GM19328 (cell line): Measurements from ENCODE around the gene NDUFAF8.

ENCODE experiments used
- ATAC-seq: cut with Tn5 transposase; IDR thresholded peaks from one replicate; pipeline ENCODE4 v1.9.1; 2021; ENCODE audit warnings: mild to moderate bottlenecking, moderate library complexity; ENCODE audit not compliant: unreplicated experiment

NDUFAF8 gene

GRCh38 chr17:81250286-81251093 is 11.4 kb downstream of the NDUFAF8 start:
- no peak for ATAC-seq

- ATAC-seq = no peak
These were observed 12.1 kb downstream of the NDUFAF8 start for GRCh38 chr17:81251094-81251708.

- ATAC-seq = no peak
These were observed 12.7 kb downstream of the NDUFAF8 start for GRCh38 chr17:81251709-81252301.

GRCh38 chr17:81252326-81252986 is 13.3 kb downstream of the NDUFAF8 start:
- ATAC-seq = no peak

GRCh38 chr17:81252987-81253329 is 13.8 kb downstream of the NDUFAF8 start:
- ATAC-seq = no peak

- ATAC-seq = no peak
These were observed 14.4 kb downstream of the NDUFAF8 start for GRCh38 chr17:81253358-81254131.

- no peak for ATAC-seq
These were observed 16.0 kb downstream of the NDUFAF8 start for GRCh38 chr17:81254955-81255717.

- ATAC-seq = no peak
These were observed 17.5 kb downstream of the NDUFAF8 start for GRCh38 chr17:81256616-81257015.

- no peak for ATAC-seq
These were observed 18.4 kb downstream of the NDUFAF8 start for GRCh38 chr17:81257533-81257932.

GRCh38 chr17:81258292-81258691 is 19.2 kb downstream of the NDUFAF8 start:
- no peak for ATAC-seq

GRCh38 chr17:81259058-81259605 is 20.0 kb downstream of the NDUFAF8 start:
- ATAC-seq = no peak

GRCh38 chr17:81260171-81260570 is 21.1 kb downstream of the NDUFAF8 start:
- no peak for ATAC-seq

- no peak for ATAC-seq
These were observed 21.5 kb downstream of the NDUFAF8 start for GRCh38 chr17:81260641-81261040.

GRCh38 chr17:81261096-81261495 is 22.0 kb downstream of the NDUFAF8 start:
- ATAC-seq = no peak

GRCh38 chr17:81261582-81262336 is 22.6 kb downstream of the NDUFAF8 start:
- no peak for ATAC-seq

GRCh38 chr17:81263371-81264181 is 24.5 kb downstream of the NDUFAF8 start:
- ATAC-seq = no peak

- no peak for ATAC-seq
These were observed 25.5 kb downstream of the NDUFAF8 start for GRCh38 chr17:81264640-81265039.

GRCh38 chr17:81265576-81265975 is 26.5 kb downstream of the NDUFAF8 start:
- ATAC-seq = no peak
